Memory B cell (primary cell): ENCODE results near the gene TAF3.
A peak's percentile ranks its signal among the peaks of the same experiment; 100 is the strongest.

Experiments used
- ATAC-seq: fragments of 150-1000 bp; cut with Tn5 transposase; 2 replicates; pipeline ENCODE4 v1.10.0; 2021; ENCODE audit warnings: low read depth, mild to moderate bottlenecking, moderate library complexity
- DNase-seq, 2 donors: peaks; one replicate each; pipeline ENCODE4 v3.0.0; 2022; ENCODE audit warnings: low spot score in 2 of 2
- H3K27ac Mint-ChIP-seq: one replicate; pipeline ENCODE4 v1.8.0; 2022; ENCODE audit warnings: mild to moderate bottlenecking, moderate library complexity, mixed read lengths
- H3K27me3 Mint-ChIP-seq: one replicate; pipeline ENCODE4 v1.8.0; 2022; ENCODE audit warnings: mixed read lengths
- H3K36me3 Mint-ChIP-seq: one replicate; pipeline ENCODE4 v1.8.0; 2022; ENCODE audit warnings: mild to moderate bottlenecking, mixed read lengths
- H3K4me1 Mint-ChIP-seq: one replicate; pipeline ENCODE4 v1.8.0; 2022; ENCODE audit warnings: mixed read lengths
- H3K4me3 Mint-ChIP-seq: one replicate; pipeline ENCODE4 v1.8.0; 2022; ENCODE audit warnings: mild to moderate bottlenecking, moderate library complexity, mixed read lengths
- H3K9me3 Mint-ChIP-seq: one replicate; pipeline ENCODE4 v1.8.0; 2022; ENCODE audit warnings: mixed read lengths

The TAF3 gene

DNA sequence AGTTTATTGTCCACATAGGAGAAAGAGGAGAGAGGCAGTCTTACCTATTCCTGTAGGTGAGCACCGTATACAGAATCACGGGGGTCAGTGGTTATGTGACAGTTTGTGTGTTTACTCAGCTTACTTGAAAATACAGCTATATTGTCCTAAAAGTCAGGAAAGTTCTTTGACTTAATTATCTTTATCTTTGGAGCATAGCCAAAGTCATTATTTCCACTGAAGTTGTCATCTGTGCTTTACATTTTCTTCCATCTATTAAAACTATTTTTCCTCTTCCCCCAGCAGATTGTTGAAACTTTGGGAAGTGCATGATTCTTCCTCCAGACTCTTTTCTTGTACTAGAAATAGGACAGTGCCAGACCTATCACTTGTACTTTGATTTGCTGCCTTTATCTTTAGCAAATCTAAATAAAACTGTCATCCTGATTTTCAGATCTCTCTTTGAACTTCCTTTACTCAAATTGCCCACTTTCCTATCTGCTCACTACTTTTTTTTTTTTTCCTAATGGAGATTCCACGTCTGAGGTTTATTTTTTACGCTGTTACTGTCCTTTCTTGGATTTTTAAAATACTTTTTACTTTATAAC, 58.3 kb downstream of the TAF3 start:
- no peaks in the 10 kb centered on the region for H3K9me3 Mint-ChIP-seq

GRCh38 chr10:7881119-7881518, 62.8 kb downstream of the TAF3 start:
- Mint-ChIP-seq H3K27ac (no peak overlapping the region), H3K9me3 (no peaks in the 10 kb centered on the region), H3K36me3 (peaks cover 3% of the 10 kb centered on the region), H3K27me3 (no peaks in the 10 kb centered on the region), H3K4me1 (peaks cover 20% of the 10 kb centered on the region), H3K4me3 (no peak overlapping the region)
- ATAC-seq (no peak), DNase-seq (no peak)

More for the DNA sequence above, 58.3 kb downstream of the TAF3 start:
- H3K36me3 Mint-ChIP-seq = no peaks in the 10 kb centered on the region
- H3K4me1 Mint-ChIP-seq = peaks cover 5% of the 10 kb centered on the region
- peak overlapping the region; percentile 38 for H3K27ac Mint-ChIP-seq
- no peak overlapping the region for H3K4me3 Mint-ChIP-seq
- no peaks in the 10 kb centered on the region for H3K27me3 Mint-ChIP-seq
- no peak for DNase-seq
- ATAC-seq = no peak

DNA sequence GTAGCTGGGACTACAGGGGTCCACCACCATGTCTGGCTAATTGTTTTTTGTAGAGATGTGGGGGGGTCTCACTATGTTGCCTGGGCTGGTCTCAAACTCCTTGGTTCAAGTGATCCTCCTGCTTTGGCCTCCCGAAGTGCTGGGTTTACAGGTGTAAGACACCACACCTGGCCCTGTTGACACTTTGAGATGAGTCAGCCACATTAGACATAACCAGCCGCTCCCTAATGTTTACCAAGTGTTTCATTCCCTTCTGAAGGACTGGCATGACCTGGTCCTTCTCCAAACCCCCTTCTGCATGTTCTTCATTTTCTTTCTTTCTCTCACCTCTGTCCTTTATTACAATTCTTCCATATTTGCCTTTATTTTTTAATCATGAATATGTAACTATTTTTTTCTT, 67.8 kb downstream of the TAF3 start:
- no peak overlapping the region for H3K27ac Mint-ChIP-seq
- no peak overlapping the region for H3K4me3 Mint-ChIP-seq
- H3K9me3 Mint-ChIP-seq = no peaks in the 10 kb centered on the region
- H3K36me3 Mint-ChIP-seq = peaks cover 11% of the 10 kb centered on the region
- peaks cover 41% of the 10 kb centered on the region for H3K4me1 Mint-ChIP-seq
- H3K27me3 Mint-ChIP-seq = no peaks in the 10 kb centered on the region
- ATAC-seq = no peak
- DNase-seq = no peak

GRCh38 chr10:7887174-7887816, 69.0 kb downstream of the TAF3 start:
- Mint-ChIP-seq H3K27ac (no peak overlapping the region), H3K4me3 (no peak overlapping the region), H3K36me3 (peaks cover 11% of the 10 kb centered on the region), H3K4me1 (peaks cover 36% of the 10 kb centered on the region), H3K9me3 (no peaks in the 10 kb centered on the region), H3K27me3 (no peaks in the 10 kb centered on the region)
- ATAC-seq = no peak
- DNase-seq = no peak

GRCh38 chr10:7889947-7890542, 71.7 kb downstream of the TAF3 start:
- ATAC-seq = no peak
- Mint-ChIP-seq H3K9me3 (no peaks in the 10 kb centered on the region), H3K4me1 (peaks cover 35% of the 10 kb centered on the region)

DNA sequence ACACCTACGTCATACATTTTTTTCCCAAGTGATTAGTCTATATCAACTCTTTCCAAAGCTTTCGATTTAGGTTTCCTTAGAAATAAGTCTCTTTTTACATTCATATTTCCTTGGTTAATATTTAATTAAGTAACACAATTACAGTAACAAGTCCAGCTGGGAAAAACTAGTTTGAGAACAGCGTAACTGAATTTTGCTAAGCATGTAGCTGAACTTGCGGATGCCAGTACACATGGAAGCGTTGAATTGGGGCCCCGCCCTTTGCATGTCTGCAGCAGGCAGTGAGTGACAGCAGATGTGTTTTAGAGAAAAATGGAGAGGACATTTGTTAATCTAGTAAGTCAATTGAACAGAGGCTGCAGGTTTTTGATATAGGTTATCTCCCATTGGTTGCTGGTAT, 72.5 kb downstream of the TAF3 start:
- ATAC-seq (no peak), DNase-seq (no peak)
- H3K4me1 Mint-ChIP-seq = peaks cover 33% of the 10 kb centered on the region
- no peaks in the 10 kb centered on the region for H3K9me3 Mint-ChIP-seq
- H3K27ac Mint-ChIP-seq = no peak overlapping the region
- no peaks in the 10 kb centered on the region for H3K27me3 Mint-ChIP-seq
- peaks cover 17% of the 10 kb centered on the region for H3K36me3 Mint-ChIP-seq
- H3K4me3 Mint-ChIP-seq = no peak overlapping the region

More at GRCh38 chr10:7889947-7890542, 71.7 kb downstream of the TAF3 start:
- Mint-ChIP-seq H3K27ac (peak overlapping the region; percentile 22), H3K4me3 (no peak overlapping the region), H3K36me3 (peaks cover 19% of the 10 kb centered on the region), H3K27me3 (no peaks in the 10 kb centered on the region)
- no peak for DNase-seq

- Mint-ChIP-seq H3K9me3 (no peaks in the 10 kb centered on the region), H3K36me3 (peaks cover 22% of the 10 kb centered on the region), H3K4me3 (no peak overlapping the region), H3K27me3 (no peaks in the 10 kb centered on the region), H3K27ac (no peak overlapping the region), H3K4me1 (peaks cover 30% of the 10 kb centered on the region)
- DNase-seq (no peak), ATAC-seq (no peak)
These were observed 73.3 kb downstream of the TAF3 start for GRCh38 chr10:7891634-7892033.

- Mint-ChIP-seq H3K4me3 (no peak overlapping the region), H3K27ac (no peak overlapping the region), H3K36me3 (peaks cover 27% of the 10 kb centered on the region), H3K9me3 (no peaks in the 10 kb centered on the region), H3K27me3 (no peaks in the 10 kb centered on the region), H3K4me1 (peaks cover 30% of the 10 kb centered on the region)
- DNase-seq (no peak), ATAC-seq (no peak)
These were observed 73.8 kb downstream of the TAF3 start for GRCh38 chr10:7892146-7892545.

- peaks cover 40% of the 10 kb centered on the region for H3K36me3 Mint-ChIP-seq
- H3K9me3 Mint-ChIP-seq = peaks cover 1% of the 10 kb centered on the region
- H3K27me3 Mint-ChIP-seq = no peaks in the 10 kb centered on the region
- no peak for DNase-seq
- H3K4me3 Mint-ChIP-seq = no peak overlapping the region
- no peak for ATAC-seq
- no peak overlapping the region for H3K27ac Mint-ChIP-seq
- peaks cover 17% of the 10 kb centered on the region for H3K4me1 Mint-ChIP-seq
These were observed 77.4 kb downstream of the TAF3 start for GRCh38 chr10:7895699-7896090.

DNA sequence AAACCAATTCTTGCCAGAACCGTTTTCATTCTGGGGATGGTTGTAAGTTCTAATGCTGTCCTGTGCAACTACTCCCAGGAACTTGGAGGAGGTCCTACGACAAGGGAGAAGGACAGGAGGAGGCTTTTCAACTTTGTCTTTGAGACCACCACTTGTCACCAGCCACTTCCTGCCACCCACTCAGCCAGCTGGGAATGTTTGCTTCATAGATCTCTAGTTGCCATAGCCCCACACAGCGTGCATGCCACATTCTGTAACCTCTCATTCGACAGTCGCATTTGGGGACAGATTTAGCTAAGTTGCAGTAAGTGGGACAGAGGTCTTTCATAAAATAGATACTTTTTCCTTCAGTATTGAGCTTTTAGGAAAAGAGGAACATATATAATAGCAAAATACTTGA, 78.0 kb downstream of the TAF3 start:
- peaks cover 40% of the 10 kb centered on the region for H3K36me3 Mint-ChIP-seq
- H3K4me1 Mint-ChIP-seq = peaks cover 15% of the 10 kb centered on the region
- H3K27ac Mint-ChIP-seq = no peak overlapping the region
- DNase-seq (no peak), ATAC-seq (no peak)
- H3K4me3 Mint-ChIP-seq = no peak overlapping the region
- H3K27me3 Mint-ChIP-seq = no peaks in the 10 kb centered on the region
- H3K9me3 Mint-ChIP-seq = peaks cover 1% of the 10 kb centered on the region

- H3K27me3 Mint-ChIP-seq = no peaks in the 10 kb centered on the region
- DNase-seq (no peak), ATAC-seq (no peak)
- H3K9me3 Mint-ChIP-seq = peaks cover 1% of the 10 kb centered on the region
- H3K36me3 Mint-ChIP-seq = peaks cover 37% of the 10 kb centered on the region
- H3K27ac Mint-ChIP-seq = no peak overlapping the region
- H3K4me3 Mint-ChIP-seq = no peak overlapping the region
- H3K4me1 Mint-ChIP-seq = peaks cover 18% of the 10 kb centered on the region
These were observed 83.0 kb downstream of the TAF3 start for GRCh38 chr10:7901256-7901655.

GRCh38 chr10:7902413-7902812, 84.1 kb downstream of the TAF3 start:
- H3K4me3 Mint-ChIP-seq = no peak overlapping the region
- H3K36me3 Mint-ChIP-seq = peaks cover 29% of the 10 kb centered on the region
- DNase-seq (no peak), ATAC-seq (no peak)
- peaks cover 1% of the 10 kb centered on the region for H3K9me3 Mint-ChIP-seq
- peaks cover 21% of the 10 kb centered on the region for H3K4me1 Mint-ChIP-seq
- no peak overlapping the region for H3K27ac Mint-ChIP-seq
- no peaks in the 10 kb centered on the region for H3K27me3 Mint-ChIP-seq

GRCh38 chr10:7903851-7904250, 85.5 kb downstream of the TAF3 start:
- Mint-ChIP-seq H3K27ac (no peak overlapping the region), H3K27me3 (no peaks in the 10 kb centered on the region), H3K9me3 (no peaks in the 10 kb centered on the region), H3K36me3 (peaks cover 25% of the 10 kb centered on the region), H3K4me1 (peaks cover 22% of the 10 kb centered on the region), H3K4me3 (no peak overlapping the region)
- ATAC-seq (no peak), DNase-seq (no peak)

GRCh38 chr10:7906128-7906527, 87.8 kb downstream of the TAF3 start:
- Mint-ChIP-seq H3K4me3 (no peak overlapping the region), H3K36me3 (peaks cover 16% of the 10 kb centered on the region), H3K27ac (no peak overlapping the region), H3K27me3 (no peaks in the 10 kb centered on the region), H3K4me1 (peaks cover 19% of the 10 kb centered on the region), H3K9me3 (no peaks in the 10 kb centered on the region)
- DNase-seq (no peak), ATAC-seq (no peak)
